HEK293T (cell line): ENCODE results near the gene EIF5A.

Source experiments
- CTCF ChIA-PET: fragments of 350-600 bp; formaldehyde crosslinking; extraction: SDS; loops from one replicate; lab custom pipeline; 2021; ENCODE audit warnings: antibody characterized with exemption, inconsistent platforms; lab: Yijun Ruan, JAX
- POLR2A ChIA-PET: fragments of 350-600 bp; formaldehyde crosslinking; extraction: SDS; loops from one replicate; lab custom pipeline; 2020; ENCODE audit warnings: antibody characterized with exemption, inconsistent platforms; lab: Yijun Ruan, JAX
- DNase-seq: peaks from one replicate; pipeline ENCODE4 v3.0.0; 2012; ENCODE audit warnings: mixed read lengths; ENCODE audit errors: extremely low spot score
- ARNT ChIP-seq: fragments of 450-650 bp; IDR thresholded peaks from 2 replicates; pipeline ENCODE4 v1.6.1; 2017; ENCODE audit warnings: mild to moderate bottlenecking
- BHLHE40 ChIP-seq: fragments of 450-650 bp; IDR thresholded peaks from 2 replicates; pipeline ENCODE4 v1.6.1; 2016; ENCODE audit warnings: mild to moderate bottlenecking, moderate library complexity, borderline replicate concordance
- CTBP1 ChIP-seq: fragments of 450-650 bp; IDR thresholded peaks from 2 replicates; pipeline ENCODE4 v1.6.1; 2016; ENCODE audit warnings: borderline replicate concordance
- ELF4 ChIP-seq: fragments of 450-650 bp; IDR thresholded peaks from 2 replicates; pipeline ENCODE4 v1.6.1; 2017; ENCODE audit warnings: antibody characterized with exemption
- FOXA1 ChIP-seq: fragments of 450-650 bp; IDR thresholded peaks from 2 replicates; pipeline ENCODE4 v1.6.1; 2016; ENCODE audit warnings: mild to moderate bottlenecking
- FOXK2 ChIP-seq: fragments of 450-650 bp; IDR thresholded peaks from 2 replicates; pipeline ENCODE4 v1.6.1; 2016; ENCODE audit warnings: mild to moderate bottlenecking
- FOXM1 ChIP-seq: fragments of 450-650 bp; IDR thresholded peaks from 2 replicates; pipeline ENCODE4 v1.6.1; 2017; ENCODE audit warnings: mild to moderate bottlenecking, borderline replicate concordance
- HDGF ChIP-seq: fragments of 450-650 bp; IDR thresholded peaks from 2 replicates; pipeline ENCODE4 v1.6.1; 2017; ENCODE audit warnings: antibody characterized with exemption, borderline replicate concordance
- L3MBTL2 ChIP-seq: fragments of 450-650 bp; conservative IDR thresholded peaks from 2 replicates; pipeline ENCODE4 v1.6.1; 2016; ENCODE audit warnings: mild to moderate bottlenecking
- LEF1 ChIP-seq: fragments of 450-650 bp; IDR thresholded peaks from 2 replicates; pipeline ENCODE4 v1.6.1; 2017; ENCODE audit warnings: mild to moderate bottlenecking, borderline replicate concordance
- NFRKB ChIP-seq: fragments of 450-650 bp; IDR thresholded peaks from 2 replicates; pipeline ENCODE4 v1.6.1; 2016; ENCODE audit warnings: mild to moderate bottlenecking, moderate library complexity
- SP1 ChIP-seq: fragments of 450-650 bp; IDR thresholded peaks from 2 replicates; pipeline ENCODE4 v1.6.1; 2017
- SUZ12 ChIP-seq: fragments of 450-650 bp; IDR thresholded peaks from 2 replicates; pipeline ENCODE4 v1.6.1; 2016; ENCODE audit warnings: mild to moderate bottlenecking
- TARDBP ChIP-seq: fragments of 450-650 bp; IDR thresholded peaks from 2 replicates; pipeline ENCODE4 v1.6.1; 2016
- ZNF384 ChIP-seq: fragments of 450-650 bp; IDR thresholded peaks from 2 replicates; pipeline ENCODE4 v1.6.1; 2016
- TF ChIP-seq, protein P1 (sequence below): fragments of 450-650 bp; IDR thresholded peaks from 2 replicates; pipeline ENCODE4 v1.6.1; 2016

EIF5A gene

DNA sequence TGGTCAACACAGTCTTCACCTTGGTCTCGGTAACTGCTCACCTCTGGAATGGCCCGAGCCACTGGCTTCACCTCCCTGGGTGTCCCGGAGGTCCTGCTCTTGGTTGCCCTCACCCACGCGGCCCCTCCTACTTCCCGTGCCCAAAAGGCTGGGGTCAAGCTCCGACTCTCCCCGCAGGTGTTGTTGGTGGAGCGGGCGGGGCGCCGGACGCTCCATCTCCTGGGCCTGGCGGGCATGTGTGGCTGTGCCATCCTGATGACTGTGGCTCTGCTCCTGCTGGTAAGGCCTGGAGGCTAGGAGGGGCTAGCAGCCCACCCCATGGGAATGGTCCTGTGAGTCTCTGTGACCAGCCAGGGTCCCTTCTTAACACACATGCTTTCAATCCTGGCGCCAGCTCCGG lies 22.5 kb upstream of the EIF5A start:
- TF ChIP-seq NFRKB (no peak), FOXA1 (no peak), TARDBP (no peak), FOXM1 (no peak), LEF1 (no peak), HDGF (no peak), CTBP1 (no peak), SP1 (no peak), FOXK2 (no peak), SUZ12 (no peak), ZNF384 (no peak), L3MBTL2 (no peak), ELF4 (no peak)
- TF ChIP-seq, protein P1, sequence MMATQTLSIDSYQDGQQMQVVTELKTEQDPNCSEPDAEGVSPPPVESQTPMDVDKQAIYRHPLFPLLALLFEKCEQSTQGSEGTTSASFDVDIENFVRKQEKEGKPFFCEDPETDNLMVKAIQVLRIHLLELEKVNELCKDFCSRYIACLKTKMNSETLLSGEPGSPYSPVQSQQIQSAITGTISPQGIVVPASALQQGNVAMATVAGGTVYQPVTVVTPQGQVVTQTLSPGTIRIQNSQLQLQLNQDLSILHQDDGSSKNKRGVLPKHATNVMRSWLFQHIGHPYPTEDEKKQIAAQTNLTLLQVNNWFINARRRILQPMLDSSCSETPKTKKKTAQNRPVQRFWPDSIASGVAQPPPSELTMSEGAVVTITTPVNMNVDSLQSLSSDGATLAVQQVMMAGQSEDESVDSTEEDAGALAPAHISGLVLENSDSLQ, result no peak
- POLR2A ChIA-PET, result interaction anchor here (2.0 kb wide), 1 partner anchor 65 kb away, joined by 5 read pairs; no protein-coding TSS in a partner anchor
- no peak for DNase-seq
- CTCF ChIA-PET, result interaction anchor here (1.3 to 1.7 kb wide), 2 partner anchors 11 kb away, joined by 6 read pairs; no protein-coding TSS in a partner anchor

DNA sequence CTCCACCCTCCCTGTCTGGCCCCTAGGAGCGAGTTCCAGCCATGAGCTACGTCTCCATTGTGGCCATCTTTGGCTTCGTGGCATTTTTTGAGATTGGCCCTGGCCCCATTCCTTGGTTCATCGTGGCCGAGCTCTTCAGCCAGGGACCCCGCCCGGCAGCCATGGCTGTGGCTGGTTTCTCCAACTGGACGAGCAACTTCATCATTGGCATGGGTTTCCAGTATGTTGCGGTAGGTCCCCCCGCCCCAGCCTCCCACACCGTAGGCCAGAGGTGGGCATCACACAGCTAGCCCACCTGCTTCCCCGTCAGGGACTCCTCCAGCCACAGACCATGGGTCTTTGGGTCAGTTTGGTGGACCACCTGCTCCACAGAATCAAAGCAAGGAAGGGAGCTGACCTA lies 21.7 kb upstream of the EIF5A start:
- ChIA-PET POLR2A (interaction anchor here (1.5 kb wide), 1 partner anchor 44 kb away, joined by 3 read pairs; no protein-coding TSS in a partner anchor), CTCF (interaction anchor here (1.7 kb wide), 1 partner anchor 11 kb away, joined by 6 read pairs; no protein-coding TSS in a partner anchor)
- TF ChIP-seq FOXK2 (no peak), FOXM1 (no peak), NFRKB (no peak)
- DNase-seq, result no peak

DNA sequence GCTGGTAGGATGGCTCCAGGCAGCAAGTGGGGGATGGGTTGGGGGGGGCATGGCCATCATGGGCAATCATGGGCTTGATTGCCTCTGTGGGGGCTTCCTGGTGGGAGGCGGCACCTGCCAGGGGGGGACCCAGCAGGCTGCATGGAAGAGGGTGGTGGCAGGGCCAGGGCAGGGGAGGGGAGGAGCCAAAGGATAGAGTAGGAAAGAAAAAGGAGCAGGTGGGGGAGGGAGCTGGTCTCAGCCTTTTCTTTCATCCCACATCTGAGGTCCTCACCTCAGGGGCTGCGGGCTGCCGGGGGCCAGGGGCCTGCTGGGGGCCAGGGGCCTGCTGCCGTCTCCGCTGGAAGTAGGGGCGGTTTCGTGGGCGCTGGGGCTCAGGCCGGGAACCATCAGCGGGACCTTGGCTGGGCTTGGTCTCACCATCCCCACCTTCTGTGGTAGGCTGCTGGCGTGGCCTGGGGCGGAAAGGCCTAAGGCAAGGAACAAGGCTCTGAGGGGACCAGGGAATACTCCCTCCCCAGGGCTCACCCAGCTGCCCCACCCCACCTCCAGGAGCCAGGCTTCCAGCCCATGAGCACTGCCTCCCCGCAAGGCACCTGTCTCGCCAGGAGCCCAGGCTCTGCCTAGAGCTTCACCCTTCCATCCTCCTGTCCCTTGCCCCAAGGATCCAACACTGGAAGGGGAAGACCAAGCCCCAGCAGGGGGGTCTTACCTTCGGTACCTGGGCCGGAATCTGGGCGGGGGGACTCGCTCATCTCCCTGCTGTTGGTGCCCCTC lies 18.0 kb upstream of the EIF5A start:
- DNase-seq, result no peak
- ChIA-PET CTCF (no interaction called here), POLR2A (no interaction called here)
- TF ChIP-seq TARDBP (no peak), LEF1 (no peak), SP1 (no peak), NFRKB (no peak), SUZ12 (no peak), FOXA1 (no peak), L3MBTL2 (no peak), CTBP1 (no peak), ZNF384 (no peak), ARNT (no peak), ELF4 (no peak), BHLHE40 (no peak), FOXK2 (no peak)

- no peak for DNase-seq
- CTCF ChIA-PET, result no interaction called here
- POLR2A ChIA-PET, result no interaction called here
- TF ChIP-seq FOXA1 (no peak), FOXM1 (no peak), LEF1 (no peak), L3MBTL2 (no peak), ARNT (no peak), HDGF (no peak), CTBP1 (no peak), BHLHE40 (no peak), SP1 (no peak), ZNF384 (no peak)
- TF ChIP-seq, protein P1, result no peak
Observed at GRCh38 chr17:7290166-7290565, 17.3 kb upstream of the EIF5A start.

GRCh38 chr17:7290685-7291084 lies 16.7 kb upstream of the EIF5A start:
- no peak for DNase-seq
- CTCF ChIA-PET, result interaction anchor here (1.5 kb wide), 1 partner anchor 10 kb away, joined by 4 read pairs; no protein-coding TSS in a partner anchor
- TF ChIP-seq HDGF, result no peak
- TF ChIP-seq TARDBP, result no peak
- TF ChIP-seq L3MBTL2, result no peak
- TF ChIP-seq FOXK2, result no peak
- TF ChIP-seq ZNF384, result no peak
- TF ChIP-seq, protein P1, result no peak
- POLR2A ChIA-PET, result interaction anchor here (0.7 kb wide), 1 partner anchor 73 kb away, joined by 3 read pairs; no protein-coding TSS in a partner anchor

GRCh38 chr17:7292194-7292593 lies 15.2 kb upstream of the EIF5A start:
- TF ChIP-seq SUZ12 (no peak), LEF1 (no peak), L3MBTL2 (no peak), ZNF384 (no peak)
- no peak for DNase-seq
- CTCF ChIA-PET, result interaction anchor here (1.5 kb wide), 1 partner anchor 12 kb away, joined by 4 read pairs; no protein-coding TSS in a partner anchor
- POLR2A ChIA-PET, result interaction anchor here (0.9 to 1.2 kb wide), 2 partner anchors 16 to 37 kb away, joined by 3 to 4 read pairs; partner anchors contain the start of gene NEURL4
